ENCODE data around the gene LIFR.

DNA sequence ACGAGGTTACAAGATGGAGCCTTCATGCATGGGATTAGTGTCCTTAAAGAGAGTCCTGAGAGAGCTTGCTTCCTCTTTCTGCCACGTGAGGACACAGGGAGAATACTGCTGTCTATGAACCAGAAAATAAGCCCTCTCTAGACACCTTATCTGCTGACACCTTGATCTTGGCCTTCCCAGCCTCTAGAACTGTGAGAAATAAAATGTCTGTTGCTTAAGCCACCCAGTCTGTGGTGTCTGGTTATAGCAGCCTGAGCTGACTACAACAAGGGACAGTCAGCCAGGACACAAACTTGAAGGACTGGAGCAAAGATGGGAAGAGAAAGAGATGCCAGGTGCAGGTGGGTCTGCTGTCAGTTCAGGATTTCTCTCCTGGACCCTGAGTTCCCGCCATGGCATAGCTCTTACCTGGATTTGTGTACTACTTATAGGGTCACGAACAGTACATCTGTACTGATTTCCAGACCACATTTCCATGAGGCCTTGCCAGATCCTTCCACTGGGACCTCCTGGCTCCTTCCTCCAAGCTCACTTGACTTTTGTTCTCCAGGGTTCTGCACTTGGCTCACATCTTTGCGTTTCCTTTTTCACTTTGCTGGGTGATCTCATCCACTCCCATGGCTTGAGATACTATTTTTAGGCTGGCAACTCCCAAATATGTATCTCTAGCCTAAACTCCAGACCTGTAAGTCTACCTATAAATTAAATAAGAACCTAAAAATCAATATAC lies 44.9 kb upstream of the LIFR start:
- TF ChIP-seq, protein P1, sequence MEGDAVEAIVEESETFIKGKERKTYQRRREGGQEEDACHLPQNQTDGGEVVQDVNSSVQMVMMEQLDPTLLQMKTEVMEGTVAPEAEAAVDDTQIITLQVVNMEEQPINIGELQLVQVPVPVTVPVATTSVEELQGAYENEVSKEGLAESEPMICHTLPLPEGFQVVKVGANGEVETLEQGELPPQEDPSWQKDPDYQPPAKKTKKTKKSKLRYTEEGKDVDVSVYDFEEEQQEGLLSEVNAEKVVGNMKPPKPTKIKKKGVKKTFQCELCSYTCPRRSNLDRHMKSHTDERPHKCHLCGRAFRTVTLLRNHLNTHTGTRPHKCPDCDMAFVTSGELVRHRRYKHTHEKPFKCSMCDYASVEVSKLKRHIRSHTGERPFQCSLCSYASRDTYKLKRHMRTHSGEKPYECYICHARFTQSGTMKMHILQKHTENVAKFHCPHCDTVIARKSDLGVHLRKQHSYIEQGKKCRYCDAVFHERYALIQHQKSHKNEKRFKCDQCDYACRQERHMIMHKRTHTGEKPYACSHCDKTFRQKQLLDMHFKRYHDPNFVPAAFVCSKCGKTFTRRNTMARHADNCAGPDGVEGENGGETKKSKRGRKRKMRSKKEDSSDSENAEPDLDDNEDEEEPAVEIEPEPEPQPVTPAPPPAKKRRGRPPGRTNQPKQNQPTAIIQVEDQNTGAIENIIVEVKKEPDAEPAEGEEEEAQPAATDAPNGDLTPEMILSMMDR (IDR thresholded peaks at IDR 0.05; ENCODE audit: poor library complexity), result no peak
- no peak for TF ChIP-seq EZH2 (IDR thresholded peaks at IDR 0.05; ENCODE audit: borderline replicate concordance)

Data from hepatocyte (in vitro differentiated cells).